HG02642 (cell line): ENCODE data around the gene INPP4B.

Experiments
- ATAC-seq: cut with Tn5 transposase; IDR thresholded peaks from one replicate; pipeline ENCODE4 v1.9.1; 2021; ENCODE audit warnings: mild to moderate bottlenecking; ENCODE audit not compliant: unreplicated experiment, poor library complexity

The INPP4B gene

DNA sequence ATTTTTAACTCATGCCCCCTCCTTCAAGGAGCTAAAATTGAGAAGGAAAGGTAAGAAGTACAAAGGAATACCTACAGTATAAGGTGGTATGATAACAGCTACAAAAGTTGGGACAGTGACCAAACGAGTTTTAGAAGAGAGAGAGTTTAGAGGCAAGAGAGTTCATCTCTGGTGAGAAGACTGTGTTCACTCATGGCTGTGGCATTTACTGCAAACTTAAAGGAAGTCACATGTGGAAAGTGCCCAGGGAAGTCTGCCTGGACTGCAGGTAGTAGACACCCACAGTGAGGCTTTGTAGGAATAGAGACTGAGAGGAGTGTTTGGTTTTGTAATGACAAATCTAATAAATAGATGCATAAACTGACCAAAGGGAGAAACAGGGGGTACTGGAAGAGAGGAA is 716.2 kb downstream of the INPP4B start:
- no peak for ATAC-seq

DNA sequence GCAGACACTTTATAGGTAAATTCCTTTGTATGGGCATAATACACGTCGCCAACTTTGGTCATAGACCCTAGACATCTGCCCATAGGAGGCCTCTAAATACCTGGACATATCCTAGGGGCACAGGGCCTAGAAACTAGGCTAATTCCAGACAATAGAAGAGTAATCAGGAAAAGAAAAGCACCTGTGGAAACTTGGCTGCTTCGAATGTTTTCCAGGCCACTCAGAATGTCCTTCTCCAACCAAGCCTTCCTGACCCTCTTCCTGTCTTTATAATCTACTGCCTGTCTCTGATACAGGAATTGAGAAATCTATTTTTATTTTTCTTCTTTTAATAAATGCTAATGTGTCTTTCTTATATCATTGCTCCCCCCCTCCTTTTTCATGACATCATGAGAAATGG is 716.6 kb downstream of the INPP4B start:
- no peak for ATAC-seq

DNA sequence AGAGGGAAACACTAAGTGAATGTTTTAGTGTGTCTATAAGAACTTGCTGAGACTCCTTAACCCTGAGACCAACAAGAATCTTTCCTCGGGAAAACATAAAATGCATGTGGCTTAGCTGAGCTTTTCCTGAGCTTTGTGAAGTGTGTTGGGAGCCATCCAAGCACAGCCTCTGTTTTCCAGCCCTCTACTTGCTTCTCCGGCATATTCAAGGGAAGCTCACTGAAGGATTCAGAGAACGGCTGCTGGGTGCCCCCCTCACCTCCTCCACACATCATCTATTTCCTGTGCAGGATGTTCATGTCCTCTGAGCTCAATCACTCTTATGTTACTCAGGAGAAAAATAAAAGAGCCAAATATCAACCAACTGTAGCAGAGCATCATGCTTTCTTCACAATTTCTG is 717.6 kb downstream of the INPP4B start:
- ATAC-seq: no peak

DNA sequence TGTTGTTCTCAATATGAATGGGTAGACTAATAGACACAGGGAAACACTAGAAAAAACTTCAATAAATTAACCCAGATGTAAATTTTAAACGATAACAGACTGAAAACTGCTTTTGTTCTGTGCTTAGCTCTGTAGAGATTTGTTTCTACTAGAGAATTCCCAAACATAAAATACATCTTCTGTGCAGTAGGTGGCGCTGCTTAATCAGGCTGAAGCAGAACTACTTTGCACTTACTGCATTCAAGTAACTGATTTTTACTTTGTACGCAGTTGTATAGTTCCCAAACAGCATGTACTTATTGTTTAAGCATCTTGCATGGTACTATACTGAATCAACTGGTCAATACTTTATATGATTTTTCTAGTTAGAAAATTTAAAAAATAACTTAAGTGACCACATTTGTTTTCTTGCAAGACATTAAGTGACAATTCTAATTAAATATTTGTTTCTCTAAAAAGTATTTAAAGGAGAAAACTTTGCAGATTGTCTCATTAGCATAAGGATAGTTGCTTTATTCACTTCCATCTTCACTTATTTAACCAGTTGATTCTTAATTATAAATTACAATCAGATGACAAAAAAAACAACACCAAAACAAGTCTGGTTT is 719.1 kb downstream of the INPP4B start:
- ATAC-seq: peak; percentile 75

DNA sequence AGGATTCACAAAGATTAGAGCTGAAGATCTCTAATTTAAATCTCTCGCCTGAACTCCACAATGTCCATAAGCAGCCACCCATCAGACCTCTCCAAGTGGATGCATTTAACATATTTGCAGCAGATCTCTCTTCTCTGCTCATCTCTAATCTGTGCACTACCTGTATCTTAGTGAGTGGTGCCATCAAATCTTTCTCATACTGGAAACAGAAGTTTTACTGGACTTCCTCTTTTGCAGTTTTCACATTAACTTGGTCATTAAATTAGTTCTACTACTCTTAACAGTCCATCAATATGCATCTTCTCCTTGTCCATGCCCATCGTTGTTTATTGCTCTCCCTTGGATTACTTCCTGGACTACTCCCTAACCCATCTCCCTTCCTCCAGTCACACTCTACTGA is 721.2 kb downstream of the INPP4B start:
- ATAC-seq: no peak

DNA sequence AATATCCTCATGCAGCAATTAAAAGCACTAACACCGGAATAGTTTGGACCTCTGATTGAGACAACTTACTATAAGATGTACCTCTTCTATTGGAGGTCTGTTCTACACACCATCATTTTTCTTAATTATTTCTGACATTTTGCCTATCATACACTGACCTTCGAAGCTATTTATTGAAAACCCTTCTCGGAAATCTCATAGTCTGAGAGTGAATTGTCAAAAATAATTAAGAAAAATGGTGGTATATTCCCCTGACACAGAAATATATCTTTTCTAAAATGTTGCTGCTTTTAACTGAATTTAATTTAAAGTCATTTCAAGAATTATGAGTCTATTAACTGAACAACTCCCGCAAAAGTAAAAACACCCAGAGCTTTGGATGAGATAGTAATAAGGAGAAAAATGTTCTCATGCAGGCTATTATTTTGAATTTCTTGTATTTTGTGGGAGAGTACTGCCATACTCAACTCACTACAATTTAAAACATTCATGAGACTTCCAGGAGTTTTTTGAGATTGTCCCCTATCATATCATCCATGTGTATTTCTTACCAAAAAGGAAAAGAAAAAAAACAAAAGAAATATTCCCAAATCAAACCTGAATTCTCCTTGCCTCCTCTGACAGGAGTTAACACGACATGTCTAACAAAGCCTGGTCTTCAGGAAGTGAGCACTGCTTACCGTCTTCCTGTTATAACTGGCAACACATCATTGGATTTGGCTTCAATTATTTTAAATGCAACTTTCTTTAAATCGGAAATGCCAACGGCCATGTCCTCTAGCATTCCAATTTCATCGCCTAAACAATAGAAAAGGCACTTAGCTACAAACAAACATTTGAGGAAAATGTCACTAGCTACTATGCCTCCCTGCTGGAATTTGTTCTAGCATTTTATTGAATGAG is 724.4 kb downstream of the INPP4B start:
- ATAC-seq: no peak

DNA sequence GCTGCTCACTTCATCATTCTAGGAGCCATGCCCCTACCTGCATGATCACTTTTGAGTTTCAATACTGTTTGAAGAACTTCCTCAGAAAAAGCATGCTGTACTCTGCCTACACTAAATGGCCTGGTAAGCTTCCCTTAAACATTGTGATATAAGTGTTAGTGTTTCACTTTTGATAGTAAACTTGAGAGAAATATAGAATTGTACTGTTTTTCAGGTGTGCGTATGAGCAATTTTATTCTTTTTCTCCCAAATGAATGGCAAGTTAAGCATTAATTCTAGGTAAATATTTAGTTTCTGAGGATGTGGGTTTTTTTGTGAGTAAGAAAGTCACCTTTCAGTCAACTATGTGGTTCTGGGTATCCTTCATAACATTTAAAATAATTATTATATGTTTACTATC is 725.2 kb downstream of the INPP4B start:
- no peak for ATAC-seq

DNA sequence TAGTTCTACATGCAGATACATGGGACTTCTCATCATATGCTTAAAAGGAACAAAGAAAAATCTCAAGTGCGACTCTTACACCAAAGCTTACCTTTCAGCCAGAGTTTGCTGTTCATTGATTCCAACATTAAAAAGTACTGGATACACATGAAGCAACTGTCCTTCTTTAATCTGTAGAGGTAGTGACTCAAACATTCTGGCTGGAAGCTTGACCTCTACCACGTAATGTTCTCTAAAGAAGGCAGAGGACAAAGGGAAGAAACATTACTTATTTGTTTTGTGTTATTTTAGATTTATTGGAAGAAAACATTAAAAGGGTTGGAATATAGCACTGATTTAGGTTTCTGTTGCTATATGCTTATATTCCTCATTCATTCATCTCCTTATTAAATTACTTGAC is 733.6 kb downstream of the INPP4B start:
- no peak for ATAC-seq

DNA sequence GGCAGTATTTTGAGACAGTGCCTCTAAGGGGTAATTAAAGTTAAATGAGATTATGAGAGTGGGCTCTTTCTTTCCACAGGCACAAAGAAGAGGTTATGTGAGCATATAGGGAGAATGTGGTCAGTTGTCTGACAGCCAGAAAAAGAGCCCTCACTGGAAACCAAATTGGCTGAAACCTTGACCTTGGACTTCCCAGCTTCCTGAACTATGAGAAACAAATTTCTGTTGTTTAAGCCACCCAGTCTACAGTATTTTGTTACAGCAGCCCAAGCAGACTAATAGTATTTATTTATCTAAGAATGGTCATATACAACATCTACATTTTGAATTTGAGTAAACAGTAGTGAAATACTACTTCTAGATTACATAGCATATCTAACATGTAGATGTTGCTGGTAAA is 736.0 kb downstream of the INPP4B start:
- no peak for ATAC-seq

DNA sequence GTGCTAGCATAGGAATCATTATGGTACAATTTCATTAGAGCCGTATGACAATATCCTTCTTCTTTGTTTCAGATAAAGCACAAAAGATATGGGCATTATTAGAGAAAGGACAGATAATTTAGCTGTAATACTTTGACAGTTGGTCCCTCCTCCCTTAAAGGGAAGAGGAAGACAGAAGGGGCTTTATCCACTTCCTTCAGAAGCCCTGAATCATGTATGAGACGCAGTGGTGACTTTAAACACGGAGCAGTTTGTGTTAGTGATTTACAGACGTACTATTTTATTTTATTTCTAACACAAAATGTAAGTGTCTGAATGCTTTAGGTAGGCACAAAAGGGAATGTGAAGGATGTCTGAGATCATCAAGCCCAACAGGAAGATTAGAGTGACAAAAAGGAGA is 742.1 kb downstream of the INPP4B start:
- no peak for ATAC-seq

DNA sequence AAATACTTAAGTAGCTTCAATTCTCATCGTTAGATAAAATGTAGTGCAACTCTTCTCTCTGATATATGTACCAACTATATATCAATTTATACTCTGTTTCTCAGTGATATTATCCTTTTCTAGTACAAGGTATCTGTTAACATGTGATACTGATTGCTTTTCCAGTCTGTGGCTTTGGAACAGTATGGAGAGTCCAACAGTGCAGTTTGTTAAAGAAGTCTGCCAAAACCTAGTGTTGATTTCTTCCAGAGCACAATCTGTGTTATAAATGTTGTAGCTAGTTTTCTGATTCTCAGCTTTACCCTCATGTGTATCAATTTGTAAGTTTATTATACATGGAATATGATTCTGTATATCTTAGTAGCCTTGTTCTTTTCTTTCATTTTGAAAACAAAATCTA is 744.7 kb downstream of the INPP4B start:
- no peak for ATAC-seq

DNA sequence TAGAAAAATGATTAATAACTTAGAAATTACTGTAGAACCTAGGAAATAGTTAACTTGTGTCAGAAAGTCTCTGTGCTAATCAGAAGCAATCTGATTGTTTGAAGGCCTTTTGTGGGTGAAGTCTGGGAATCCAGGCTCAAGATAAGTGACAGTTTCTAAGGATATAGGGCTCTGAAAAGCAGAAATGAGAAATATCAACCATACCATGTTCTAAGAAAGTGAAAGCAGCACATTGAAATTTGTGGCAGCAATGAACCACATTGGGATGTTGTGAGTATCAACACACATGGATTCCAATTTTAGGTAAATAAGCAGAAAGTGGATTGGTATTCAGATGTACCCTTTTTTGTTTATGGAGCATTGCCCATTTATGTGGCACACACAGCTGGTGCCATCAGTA is 745.2 kb downstream of the INPP4B start:
- ATAC-seq: no peak

DNA sequence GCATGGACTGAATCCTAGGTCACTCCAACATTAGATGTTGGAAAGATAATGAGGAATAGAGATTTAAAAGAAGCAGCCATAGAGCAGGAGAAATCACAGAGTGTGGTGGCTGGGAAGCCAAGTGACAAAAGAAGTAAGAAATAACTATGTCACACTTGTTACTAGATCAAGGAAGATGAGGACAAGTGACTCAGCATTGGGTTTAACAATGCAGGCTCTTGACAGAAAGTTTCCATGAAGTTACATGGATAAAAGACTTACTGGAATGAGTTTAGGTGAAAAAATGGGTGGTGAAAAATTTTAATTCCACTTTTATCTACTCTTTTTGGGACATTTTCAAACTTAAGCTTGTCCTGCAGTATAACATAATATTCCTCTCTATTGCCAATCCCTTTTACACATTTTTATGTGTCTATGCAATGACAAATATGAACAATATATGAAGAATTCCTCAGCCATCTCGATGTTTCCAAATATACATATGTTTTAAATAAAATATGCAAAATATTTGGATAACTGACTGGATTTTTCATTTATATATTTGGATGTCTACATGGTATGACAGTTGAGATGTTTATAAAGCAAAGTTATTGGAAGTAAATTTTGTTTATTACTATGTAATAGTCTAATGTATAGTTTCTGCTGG is 747.1 kb downstream of the INPP4B start:
- ATAC-seq: no peak

DNA sequence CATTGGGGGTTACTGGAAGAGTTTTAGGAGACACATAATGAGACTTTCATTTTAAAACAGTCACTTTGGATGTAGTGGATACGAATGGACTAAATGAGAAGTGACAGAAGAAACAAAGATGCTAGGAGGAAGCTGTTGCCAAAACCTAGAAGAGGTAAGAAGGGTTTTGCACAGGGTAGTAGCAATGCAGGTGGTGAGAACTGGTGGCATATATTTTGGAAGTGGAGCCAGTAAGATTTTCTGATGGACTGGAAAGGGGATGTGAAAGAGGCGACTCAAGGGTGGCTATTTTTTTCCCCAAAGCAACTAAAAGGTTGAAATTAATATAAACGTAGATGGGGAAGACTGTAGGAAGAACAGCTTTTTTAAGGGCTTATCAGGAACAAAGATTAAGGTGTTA is 747.7 kb downstream of the INPP4B start:
- no peak for ATAC-seq

DNA sequence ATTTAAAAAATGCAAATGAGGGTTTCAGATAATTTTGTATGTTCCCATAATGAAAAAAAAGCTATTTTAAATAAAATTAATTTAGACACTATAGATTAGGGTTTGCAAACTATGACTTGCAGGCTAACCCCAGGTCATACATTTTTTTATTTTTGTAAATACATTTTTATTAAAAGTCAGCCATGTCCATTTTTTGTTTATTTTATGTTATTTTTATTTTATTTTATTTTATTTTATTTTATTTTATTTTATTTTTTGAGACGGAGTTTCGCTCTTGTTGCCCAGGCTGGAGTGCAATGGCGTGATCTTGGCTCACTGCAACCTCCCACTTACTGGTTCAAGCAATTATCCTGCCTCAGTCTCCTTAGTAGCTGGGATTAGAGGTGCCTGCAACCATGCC is 749.1 kb downstream of the INPP4B start:
- ATAC-seq: no peak

DNA sequence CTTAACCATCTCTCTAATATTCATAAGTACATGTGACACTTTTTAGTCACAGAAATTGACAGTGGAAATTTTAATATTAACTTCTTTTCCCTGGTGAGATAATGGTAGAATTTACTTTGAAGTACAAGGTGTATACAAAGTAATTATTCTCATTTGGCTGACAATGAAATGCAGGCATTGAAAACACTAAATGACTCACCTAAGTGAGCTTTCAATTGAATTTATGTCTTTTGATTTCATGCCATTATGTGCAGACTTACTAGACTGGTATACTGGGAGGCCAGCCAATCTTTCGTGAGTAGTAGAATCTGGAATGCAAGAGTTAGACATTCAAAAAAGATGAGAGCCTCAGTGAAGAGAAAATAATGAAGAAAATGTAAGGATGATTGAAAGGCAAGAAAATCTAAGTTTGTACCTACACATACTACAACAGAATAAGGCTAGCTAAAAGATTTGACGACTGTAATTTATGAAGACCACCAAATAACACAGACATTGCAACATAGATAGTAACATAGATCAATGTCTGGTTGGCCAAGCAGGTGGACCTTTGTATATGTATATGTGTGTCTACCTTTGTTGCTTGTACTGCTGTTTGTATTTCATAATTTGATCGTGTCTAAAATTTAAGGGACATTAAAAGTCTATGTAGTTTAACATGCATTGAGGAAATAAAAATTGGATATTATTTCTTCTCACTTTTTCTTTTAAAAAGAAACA is 750.1 kb downstream of the INPP4B start:
- ATAC-seq: no peak

DNA sequence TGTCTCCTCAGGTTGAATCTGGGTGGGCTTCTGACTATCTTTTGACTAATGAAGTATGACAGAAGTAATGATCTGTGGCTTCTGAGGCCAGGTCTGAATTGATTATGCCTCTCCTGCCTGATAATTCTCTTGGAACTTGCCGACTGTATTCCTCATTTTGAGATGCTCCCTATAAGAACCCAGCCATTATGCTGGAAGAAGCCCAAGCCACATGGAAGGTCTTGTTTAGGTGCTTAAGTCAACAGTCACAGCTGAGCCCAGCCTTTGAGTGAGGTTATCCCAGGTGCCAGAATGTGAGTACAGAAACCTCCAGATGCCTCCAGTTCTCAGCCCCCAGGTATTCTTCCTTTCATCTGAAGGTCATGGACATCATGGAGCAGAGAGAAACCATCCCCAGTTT is 753.2 kb downstream of the INPP4B start:
- ATAC-seq: no peak

DNA sequence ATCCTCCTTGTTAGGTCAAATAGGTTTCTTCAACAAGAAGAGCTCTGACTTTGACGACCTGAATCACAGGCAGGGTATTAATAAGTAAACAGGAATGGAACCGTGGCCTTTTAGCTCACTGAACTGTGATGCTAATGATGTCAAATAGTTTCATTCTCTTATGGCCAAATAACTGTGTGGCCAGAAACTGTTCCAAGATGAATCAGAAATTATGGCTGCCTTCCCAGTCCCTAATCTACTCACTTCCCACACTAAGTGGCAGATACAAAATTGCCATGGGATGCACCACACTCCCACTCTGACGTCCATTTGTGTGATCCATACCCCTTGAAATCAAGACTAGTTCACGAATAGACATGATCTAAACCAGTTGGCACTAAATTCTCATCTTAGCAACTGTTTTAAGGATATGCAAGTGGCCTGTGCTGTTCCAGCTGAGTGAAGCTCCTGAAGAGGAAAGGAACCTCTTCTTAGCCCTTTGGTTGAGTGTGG is 754.4 kb downstream of the INPP4B start:
- ATAC-seq: no peak

DNA sequence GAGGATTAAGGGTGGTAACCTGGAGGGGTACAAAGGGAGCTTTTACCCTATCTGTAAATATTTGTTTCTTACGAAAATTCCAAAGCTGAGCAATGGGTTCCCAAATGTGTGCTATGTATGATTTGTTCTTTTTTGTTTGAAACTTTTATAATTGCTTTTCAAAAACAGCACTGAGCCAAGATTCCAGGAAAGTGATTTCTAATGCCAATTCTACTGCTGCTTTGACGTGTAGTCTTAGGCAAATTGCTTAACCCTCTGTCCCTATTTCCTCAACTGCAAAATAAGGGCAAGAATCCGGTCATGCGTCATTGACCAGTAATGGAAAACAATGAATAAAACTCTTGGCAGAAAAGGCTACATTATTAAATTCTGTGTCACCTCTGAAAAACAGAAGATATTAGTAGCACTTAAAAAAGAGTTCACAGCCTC is 755.0 kb downstream of the INPP4B start:
- ATAC-seq: no peak

DNA sequence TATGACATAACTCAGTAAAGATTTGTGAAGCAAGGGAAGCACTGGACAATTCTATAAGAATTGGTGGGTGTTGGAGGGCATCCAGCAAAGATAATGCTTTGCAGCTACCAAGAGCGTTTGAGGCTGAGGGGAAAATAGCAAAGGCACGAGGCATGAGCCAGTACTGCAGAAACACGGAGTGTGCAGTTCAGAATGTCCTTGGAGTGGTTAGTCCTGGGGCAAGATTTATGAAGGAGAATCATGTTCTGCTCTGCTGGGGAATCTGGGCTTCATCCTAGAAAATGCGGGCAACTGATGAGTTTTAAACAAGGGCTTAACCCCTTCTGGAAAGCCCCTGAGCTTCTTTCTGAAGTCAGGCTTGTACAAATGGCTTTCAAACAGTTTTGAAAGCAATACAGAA is 757.2 kb downstream of the INPP4B start:
- ATAC-seq: no peak
